Activated CD4-positive, alpha-beta T cell treated with anti-CD3 and anti-CD28 coated beads, Interleukin-2, Interleukin-6, amounts not matched to agents 100 ng/mL and 50 ng/mL, durations not matched to agents 16 hours and 8 hours (primary cell): ENCODE measurements around the gene ASB6.
A peak's percentile ranks its signal among the peaks of the same experiment; 100 is the strongest.
"Not testable (repeated sequence)": the region's sequence is repeated elsewhere in the genome, so short reads cannot be mapped to it uniquely, and the experiment has no call there.

ENCODE experiments used
- DNase-seq: peaks from one replicate; pipeline ENCODE4 v3.0.0-alpha.2; 2020

Gene ASB6

GRCh38 chr9:129666575-129666974 lies 24.6 kb upstream of the ASB6 start:
- no peak for DNase-seq

- DNase-seq, result no peak
Observed at GRCh38 chr9:129665814-129666520, 24.0 kb upstream of the ASB6 start.

GRCh38 chr9:129665389-129665775 lies 23.4 kb upstream of the ASB6 start, which contains the start of gene PRRX2:
Gene PRRX2, plus strand, starts transcription at chr9:129665647. Its CDS starts 221 bp downstream, at chr9:129665868.
- peak; percentile 16 for DNase-seq

- no peak for DNase-seq
Observed at GRCh38 chr9:129664746-129665388, 22.9 kb upstream of the ASB6 start.

- not testable (repeated sequence) for DNase-seq
Observed at GRCh38 chr9:129662239-129662638, 20.3 kb upstream of the ASB6 start.

DNA sequence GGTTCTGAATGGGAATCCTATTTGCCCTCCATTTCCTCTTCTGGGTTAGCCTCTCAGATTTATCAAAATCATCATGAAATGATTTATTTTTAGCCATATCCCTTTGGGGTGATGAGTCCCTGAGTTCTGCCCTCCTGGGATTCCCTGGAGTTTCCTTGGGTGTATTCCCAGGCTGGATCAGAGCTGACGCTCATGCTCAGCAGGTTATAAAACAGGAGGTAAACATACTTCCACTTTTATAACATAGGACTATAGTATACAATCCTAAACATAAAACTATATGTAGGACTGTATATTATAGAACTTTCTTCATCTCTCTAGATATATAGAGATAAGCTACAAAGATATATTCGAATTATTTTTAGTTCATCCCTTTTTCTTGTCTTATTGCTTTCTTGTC lies 19.1 kb upstream of the ASB6 start:
- DNase-seq, result no peak

- no peak for DNase-seq
Observed at GRCh38 chr9:129656795-129657390, 14.9 kb upstream of the ASB6 start.

- DNase-seq, result no peak
Observed at GRCh38 chr9:129655696-129656095, 13.7 kb upstream of the ASB6 start.

DNA sequence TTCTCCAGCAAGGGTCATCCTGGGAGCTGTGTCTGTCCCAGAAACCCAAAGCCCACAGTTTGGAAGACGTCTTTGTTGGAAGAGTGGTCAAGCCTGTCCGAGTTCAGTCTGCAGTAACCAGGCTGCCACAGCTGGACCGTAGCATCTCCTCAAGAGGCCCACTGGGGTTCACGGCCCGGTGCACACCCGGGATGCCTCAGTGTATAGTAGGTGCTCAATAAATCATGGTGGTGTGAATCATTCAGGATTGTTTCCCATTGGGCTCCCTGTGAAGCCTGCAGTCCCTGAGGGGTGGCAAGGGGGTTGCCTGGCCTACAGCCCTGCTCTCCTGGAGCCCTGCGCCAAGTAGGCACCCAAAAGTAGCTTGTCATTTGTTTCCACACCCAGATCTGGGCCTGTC lies 13.2 kb upstream of the ASB6 start:
- no peak for DNase-seq

GRCh38 chr9:129654554-129655040 lies 12.6 kb upstream of the ASB6 start:
- no peak for DNase-seq

- no peak for DNase-seq
Observed at GRCh38 chr9:129653823-129654553, 12.0 kb upstream of the ASB6 start.

DNA sequence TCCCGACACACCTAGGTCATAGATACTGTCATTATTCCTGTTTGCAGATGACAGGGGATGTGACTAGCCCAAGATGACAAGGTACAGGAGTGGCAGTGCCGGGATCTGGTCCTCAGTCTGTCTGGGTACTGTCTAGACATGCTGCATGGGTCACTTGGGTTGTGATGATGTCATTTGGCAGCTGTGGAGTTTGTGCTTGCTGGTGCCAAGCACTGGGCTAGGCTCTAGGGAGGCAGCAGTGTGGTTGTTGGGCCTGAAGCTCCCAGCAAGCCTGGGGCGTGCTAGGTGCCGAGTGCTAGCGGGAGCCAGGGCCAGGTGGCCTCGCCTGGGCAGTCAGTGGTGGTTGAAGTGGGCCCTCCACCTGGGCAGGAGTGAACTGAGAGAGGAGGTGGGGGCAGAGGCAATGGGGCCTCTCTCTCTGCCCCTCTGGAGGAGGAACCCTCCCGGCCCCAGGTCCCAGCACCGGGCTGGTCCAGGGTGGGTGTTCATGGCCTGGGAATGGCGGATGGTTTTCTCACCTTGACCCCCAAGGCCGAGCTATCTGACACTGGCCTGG lies 8.8 kb upstream of the ASB6 start:
- no peak for DNase-seq

DNA sequence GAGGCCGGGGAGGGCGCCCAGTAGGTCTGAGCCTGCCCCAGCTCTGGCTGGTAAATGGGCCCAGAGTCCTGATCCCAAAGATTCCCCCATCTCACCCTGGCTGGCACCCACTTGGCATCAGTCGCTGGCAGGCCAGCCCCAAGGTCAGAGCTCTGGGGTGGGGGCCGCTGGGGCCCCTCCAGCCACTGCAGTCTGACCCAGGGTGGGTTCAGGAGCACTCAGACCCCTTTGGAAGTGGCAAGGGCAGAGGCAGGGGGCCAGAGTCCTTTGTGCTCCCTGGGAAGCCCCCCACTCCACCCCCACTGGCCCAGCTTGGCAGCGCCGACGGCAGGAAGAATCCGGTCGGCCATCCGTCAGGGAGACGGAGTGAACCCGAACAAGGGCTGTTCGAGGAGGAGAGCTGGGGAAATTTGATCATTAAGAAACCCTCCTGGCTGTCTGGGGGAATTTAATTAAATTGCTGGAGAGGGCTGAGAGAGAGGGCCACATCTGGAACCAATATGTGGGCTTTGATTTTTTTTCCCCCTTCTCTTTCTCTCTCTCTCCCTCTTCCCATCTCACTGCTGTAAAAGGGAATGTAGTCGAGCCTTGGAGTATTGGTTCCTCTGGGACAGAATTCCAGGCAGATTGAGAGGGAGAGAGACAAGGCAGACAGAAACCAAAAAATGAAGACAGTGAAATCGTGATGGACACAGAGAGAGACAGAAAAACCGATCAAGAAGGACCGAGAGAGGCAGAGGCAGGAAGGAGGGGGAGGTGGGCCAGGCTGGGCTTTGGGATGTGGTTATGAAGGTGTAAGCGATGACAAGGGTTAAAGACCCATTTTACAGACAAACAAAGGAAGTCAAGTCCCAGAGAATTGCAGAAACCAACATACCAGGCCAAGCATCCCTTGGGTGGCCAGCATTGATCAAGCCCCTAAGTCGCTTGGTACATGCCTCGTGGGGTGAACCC lies 8.1 kb upstream of the ASB6 start:
- no peak for DNase-seq

- DNase-seq, result no peak
Observed at GRCh38 chr9:129648764-129649115, 6.8 kb upstream of the ASB6 start.

- DNase-seq, result no peak
Observed at GRCh38 chr9:129648092-129648763, 6.3 kb upstream of the ASB6 start.

DNA sequence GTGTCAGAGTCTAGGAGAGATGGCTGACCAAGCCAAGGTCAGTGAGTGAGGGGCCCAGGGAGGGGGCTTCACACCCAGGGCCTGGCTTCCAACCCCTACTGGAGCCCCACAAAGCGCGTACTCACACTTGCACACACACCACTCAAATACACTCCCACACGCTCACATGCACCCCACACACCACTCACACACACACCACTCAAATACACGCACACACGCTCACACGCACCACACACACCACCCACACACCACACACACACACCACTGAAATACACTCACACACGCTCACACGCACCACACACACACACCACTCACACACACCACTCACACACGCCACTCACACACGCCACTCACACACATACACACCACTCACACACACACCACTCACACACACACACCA lies 5.7 kb upstream of the ASB6 start:
- DNase-seq, result no peak

- no peak for DNase-seq
Observed at GRCh38 chr9:129646654-129647053, 4.7 kb upstream of the ASB6 start.

- DNase-seq, result no peak
Observed at GRCh38 chr9:129646252-129646651, 4.3 kb upstream of the ASB6 start.

- no peak for DNase-seq
Observed at GRCh38 chr9:129644902-129645301, 3.0 kb upstream of the ASB6 start.

DNA sequence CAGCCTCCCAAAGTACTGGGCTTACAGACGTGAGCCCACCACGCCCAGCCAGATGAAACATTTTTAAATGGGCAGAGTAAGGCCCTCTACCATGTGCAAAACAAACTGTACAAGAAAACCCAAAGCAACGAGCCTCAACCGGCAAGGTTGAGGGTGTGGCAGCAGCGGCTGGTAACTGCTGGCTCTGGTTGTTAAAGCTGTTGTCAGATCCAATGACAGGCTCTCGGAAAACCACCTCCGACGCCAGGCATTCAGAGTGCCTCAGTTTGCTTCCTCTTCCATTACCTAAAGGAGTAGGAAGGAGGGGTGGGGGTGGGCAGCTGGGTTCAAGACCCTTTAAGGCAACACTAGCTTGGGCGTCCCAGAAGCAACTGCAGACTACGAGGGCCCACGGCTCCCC lies 2.4 kb upstream of the ASB6 start:
- DNase-seq, result no peak

DNA sequence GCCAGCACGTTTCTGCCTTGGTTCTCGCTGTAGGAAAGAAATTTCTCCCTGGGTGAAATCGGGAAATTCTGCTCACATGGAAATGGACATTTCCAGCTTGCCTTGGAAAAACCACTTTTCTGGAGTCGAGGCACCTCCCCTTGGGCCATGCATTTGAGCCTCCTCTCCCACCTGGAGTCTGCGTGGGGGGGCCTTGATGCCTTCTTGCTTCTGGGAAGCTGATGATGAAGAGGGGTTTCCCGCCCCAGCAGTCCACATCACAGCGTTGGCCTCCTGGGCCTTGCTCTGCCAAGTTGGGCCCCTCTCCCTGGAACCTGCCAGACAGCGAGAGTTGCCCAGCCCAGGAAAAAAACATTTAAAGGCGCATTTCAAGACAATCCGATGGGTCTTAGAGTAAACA lies 1.8 kb upstream of the ASB6 start:
- no peak for DNase-seq
